GM23338 (cell line): ENCODE results near the gene KCNQ1OT1. TPM values are rescaled to one million over a fixed set of nuclear protein-coding genes. Genes with fewer than 3 reads are reported as not detected.

ENCODE experiments used
- ATAC-seq: fragments of 200-7000 bp; cut with Tn5 transposase; 3 replicates; pipeline ENCODE4 v1.9.1; 2020
- DNase-seq: peaks from one replicate; pipeline ENCODE4 v3.0.0-alpha.2; 2015; ENCODE audit warnings: low spot score
- H2AFZ ChIP-seq: fragments of 200-600 bp; sonication (generic); 2 replicates; pipeline ENCODE4 v1.8.0; 2016; ENCODE audit warnings: antibody characterized with exemption, mild to moderate bottlenecking, moderate library complexity
- H3F3A ChIP-seq: fragments of 200-600 bp; sonication (generic); replicated peaks from 2 replicates; pipeline ENCODE4 v1.8.0; 2017; ENCODE audit warnings: antibody characterized with exemption, mixed run types, low read depth
- H3K27ac ChIP-seq: fragments of 200-600 bp; sonication (generic); 2 replicates; pipeline ENCODE4 v1.6.1; 2016; ENCODE audit warnings: low read depth
- H3K27me3 ChIP-seq: fragments of 200-600 bp; sonication (generic); 2 replicates; pipeline ENCODE4 v1.8.0; 2016; ENCODE audit warnings: mild to moderate bottlenecking, mixed run types, moderate library complexity; ENCODE audit not compliant: insufficient read depth
- H3K36me3 ChIP-seq: fragments of 200-600 bp; sonication (generic); 2 replicates; pipeline ENCODE4 v1.8.0; 2016; ENCODE audit warnings: mild to moderate bottlenecking; ENCODE audit not compliant: insufficient read depth
- H3K4me1 ChIP-seq: fragments of 200-600 bp; sonication (generic); 2 replicates; pipeline ENCODE4 v1.8.0; 2016; ENCODE audit warnings: mild to moderate bottlenecking, moderate library complexity; ENCODE audit not compliant: insufficient read depth
- H3K4me2 ChIP-seq: fragments of 200-600 bp; sonication (generic); 2 replicates; pipeline ENCODE4 v1.7.1; 2017; ENCODE audit warnings: mixed run types
- H3K4me3 ChIP-seq: fragments of 200-600 bp; sonication (generic); 2 replicates; pipeline ENCODE4 v1.6.1; 2016; ENCODE audit warnings: mixed run types
- H3K79me2 ChIP-seq: fragments of 200-600 bp; sonication (generic); replicated peaks from 2 replicates; pipeline ENCODE4 v1.8.0; 2017; ENCODE audit warnings: mild to moderate bottlenecking; ENCODE audit not compliant: insufficient read depth
- H3K9me2 ChIP-seq: fragments of 200-600 bp; sonication (generic); 2 replicates; pipeline ENCODE4 v1.8.0; 2017; ENCODE audit not compliant: insufficient read depth
- H4K20me1 ChIP-seq: fragments of 200-600 bp; sonication (generic); replicated peaks from 2 replicates; pipeline ENCODE4 v1.8.0; 2017; ENCODE audit warnings: mild to moderate bottlenecking; ENCODE audit not compliant: insufficient read depth
- H3K27ac Mint-ChIP-seq: 2 replicates; pipeline ENCODE4 v1.8.0; 2020; ENCODE audit warnings: inconsistent platforms, mild to moderate bottlenecking, moderate library complexity, mixed read lengths
- H3K27me3 Mint-ChIP-seq: 3 replicates; pipeline ENCODE4 v1.8.0; 2022; ENCODE audit warnings: low read depth, mild to moderate bottlenecking, moderate library complexity, mixed read lengths, inconsistent platforms; ENCODE audit not compliant: insufficient read depth, poor library complexity
- H3K36me3 Mint-ChIP-seq: 3 replicates; pipeline ENCODE4 v1.8.0; 2021; ENCODE audit warnings: low read depth, mild to moderate bottlenecking, inconsistent platforms, moderate library complexity, mixed read lengths
- H3K4me1 Mint-ChIP-seq: 3 replicates; pipeline ENCODE4 v1.8.0; 2020; ENCODE audit warnings: mild to moderate bottlenecking, inconsistent platforms, mixed read lengths
- H3K4me3 Mint-ChIP-seq: 3 replicates; pipeline ENCODE4 v1.8.0; 2021; ENCODE audit warnings: moderate library complexity, mild to moderate bottlenecking, inconsistent platforms, mixed read lengths
- H3K9me3 Mint-ChIP-seq: 3 replicates; pipeline ENCODE4 v1.8.0; 2020; ENCODE audit warnings: moderate library complexity, mild to moderate bottlenecking, inconsistent platforms, mixed read lengths
- CREB1 ChIP-seq: fragments of 250-450 bp; sonication (Bioruptor Pico); IDR thresholded peaks from 2 replicates; pipeline ENCODE4 v1.5.0; 2020; ENCODE audit warnings: low read depth, mild to moderate bottlenecking, moderate library complexity
- CTCF ChIP-seq, 2 experiments: fragments of 200-600 bp in 1 of 2; sonication (generic) in 1 of 2; conservative IDR thresholded peaks; 2 replicates each; pipeline versions ENCODE4 v1.5.1 to v1.6.1; 2016 to 2017; ENCODE audit warnings: antibody characterized with exemption in 2 of 2, low read depth in 2 of 2, mild to moderate bottlenecking in 2 of 2, moderate library complexity in 1 of 2
- ETS1 ChIP-seq: IDR thresholded peaks from 2 replicates; pipeline ENCODE4 v1.6.1; 2016; ENCODE audit warnings: antibody characterized with exemption
- EZH2 ChIP-seq: fragments of 200-600 bp; sonication (generic); IDR thresholded peaks from one replicate; pipeline ENCODE4 v1.8.0; 2017; ENCODE audit warnings: antibody characterized with exemption, mild to moderate bottlenecking, low read depth; ENCODE audit not compliant: unreplicated experiment
- EZH2phosphoT487 ChIP-seq: fragments of 200-600 bp; sonication (generic); IDR thresholded peaks from one replicate; pipeline ENCODE4 v1.8.1; 2018; ENCODE audit warnings: antibody characterized with exemption; ENCODE audit not compliant: unreplicated experiment
- JUNB ChIP-seq: IDR thresholded peaks from one replicate; pipeline ENCODE4 v1.6.1; 2016; ENCODE audit warnings: antibody characterized with exemption; ENCODE audit not compliant: unreplicated experiment
- NANOG ChIP-seq: IDR thresholded peaks from 2 replicates; pipeline ENCODE4 v1.6.1; 2016; ENCODE audit warnings: antibody characterized with exemption, borderline replicate concordance
- POLR2AphosphoS5 ChIP-seq: IDR thresholded peaks from 2 replicates; pipeline ENCODE4 v1.6.1; 2016; ENCODE audit warnings: antibody characterized with exemption, low read depth
- REST ChIP-seq: IDR thresholded peaks from one replicate; pipeline ENCODE4 v1.6.1; 2018; ENCODE audit warnings: antibody characterized with exemption; ENCODE audit not compliant: unreplicated experiment
- STAT1 ChIP-seq: IDR thresholded peaks from one replicate; pipeline ENCODE4 v1.6.1; 2016; ENCODE audit warnings: antibody characterized with exemption; ENCODE audit not compliant: unreplicated experiment
- ZNF114 ChIP-seq: fragments of 250-450 bp; sonication (Bioruptor Pico); IDR thresholded peaks from 2 replicates; pipeline ENCODE4 v1.5.0; 2020; ENCODE audit warnings: mild to moderate bottlenecking, moderate library complexity
- ZNF331 ChIP-seq: fragments of 250-450 bp; sonication (Bioruptor Pico); IDR thresholded peaks from 2 replicates; pipeline ENCODE4 v1.5.0; 2020; ENCODE audit warnings: low read depth, mild to moderate bottlenecking, moderate library complexity
- ZNF462 ChIP-seq: fragments of 250-450 bp; sonication (Bioruptor Pico); IDR thresholded peaks from 2 replicates; pipeline ENCODE4 v1.5.0; 2020; ENCODE audit warnings: mild to moderate bottlenecking, moderate library complexity
- polyA plus RNA-seq: library from polyadenylated mRNA; unstranded; fragments of >200 nt; fragmentation: Nextera tagmentation; extraction: Ambion mirVana; gene quantifications from 2 replicates; pipeline ENCODE4 v1.2.1, GENCODE V29; 2016
- total RNA-seq: library from RNA; depleted of rRNA; stranded (reverse); fragments of >200 nt; shearing (Covaris generic); gene quantifications from 2 replicates; pipeline ENCODE4 v1.2.3, GENCODE V29; 2014

KCNQ1OT1 gene
- total and polyA plus RNA-seq, 2 experiments from 2014 or later = 1.5 to 4.2 TPM

GRCh38 chr11:2581931-2582350 is 117.9 kb downstream of the KCNQ1OT1 start:
- Histone ChIP-seq H3K36me3 (no peaks in the 10 kb centered on the region), H3K4me2 (no peak overlapping the region), H3K79me2 (no peaks in the 10 kb centered on the region), H3K27ac (no peak overlapping the region), H3K9me2 (no peaks in the 10 kb centered on the region), H2AFZ (no peak overlapping the region), H4K20me1 (no peaks in the 10 kb centered on the region), H3K4me3 (no peak overlapping the region), H3K4me1 (no peaks in the 10 kb centered on the region), H3F3A (no peaks in the 10 kb centered on the region), H3K27me3 (peaks cover 33% of the 10 kb centered on the region)
- DNase-seq = no peak
- ATAC-seq = no peak
- no peak overlapping the region for H3K27ac Mint-ChIP-seq
- no peaks in the 10 kb centered on the region for H3K36me3 Mint-ChIP-seq
- no peak overlapping the region for H3K4me3 Mint-ChIP-seq
- peaks cover 4% of the 10 kb centered on the region; the same call in 2 of the 3 replicates for H3K4me1 Mint-ChIP-seq
- no peaks in the 10 kb centered on the region for H3K9me3 Mint-ChIP-seq
- TF ChIP-seq REST (no peak), STAT1 (no peak), EZH2 (no peak), ZNF462 (no peak), EZH2phosphoT487 (no peak), CREB1 (CRISPR knock-in tag) (no peak), ZNF331 (no peak), ETS1 (no peak), POLR2AphosphoS5 (no peak), CTCF (conservative IDR thresholded peaks at IDR 0.05; ENCODE audit: low read depth in 2 of 2) (no peak), ZNF114 (no peak), NANOG (no peak), JUNB (no peak)
- peaks cover 52% of the 10 kb centered on the region for H3K27me3 Mint-ChIP-seq
